ENCODE results near the gene OPHN1.

- no peak for TF ChIP-seq CTCF (IDR thresholded peaks at IDR 0.05; ENCODE audit: poor library complexity)
- TF ChIP-seq EZH2phosphoT487 (IDR thresholded peaks at IDR 0.05; ENCODE audit: low read depth, severe bottlenecking, unreplicated experiment) = no peak
- no peak for TF ChIP-seq EZH2 (IDR thresholded peaks at IDR 0.05; ENCODE audit: borderline replicate concordance)
These were observed 49.8 kb downstream of the OPHN1 start for GRCh38 chrX:68383540-68383939.

Data from hepatocyte (in vitro differentiated cells).